Breast epithelium (tissue), 3 donors: ENCODE data around the gene SYNE4.

ENCODE experiments used
- CTCF ChIP-seq, 3 donors: fragments of 450-650 bp; IDR thresholded peaks; one replicate each; pipeline ENCODE4 v1.5.1; 2016 to 2017; ENCODE audit warnings: antibody characterized with exemption in 3 of 3, mild to moderate bottlenecking in 3 of 3, moderate library complexity in 3 of 3
- POLR2A ChIP-seq: fragments of 450-650 bp; IDR thresholded peaks from one replicate; pipeline ENCODE4 v1.6.1; 2016; ENCODE audit warnings: antibody characterized with exemption, mild to moderate bottlenecking, moderate library complexity

GRCh38 chr19:36013280-36014011 lies 4.8 kb upstream of the SYNE4 start:
- TF ChIP-seq CTCF (IDR thresholded peaks at IDR 0.05) (no peak), POLR2A (no peak)
